ENCODE measurements around the gene PTPN12.

PTPN12 gene

GRCh38 chr7:77565917-77566316 is 28.8 kb downstream of the PTPN12 start:
- H3K4me3 ChIP-seq (ENCODE audit: low read depth, low read length), result no peak overlapping the region
- no peak for DNase-seq (ENCODE audit: low read depth)
- TF ChIP-seq CTCF (IDR thresholded peaks at IDR 0.05; ENCODE audit: low read depth, low read length, missing control alignments), result no peak

GRCh38 chr7:77566421-77566820 is 29.3 kb downstream of the PTPN12 start:
- no peak for TF ChIP-seq CTCF (IDR thresholded peaks at IDR 0.05; ENCODE audit: low read depth, low read length, missing control alignments)
- H3K4me3 ChIP-seq (ENCODE audit: low read depth, low read length), result no peak overlapping the region
- no peak for DNase-seq (ENCODE audit: low read depth)

GRCh38 chr7:77569514-77570232 is 32.6 kb downstream of the PTPN12 start:
- DNase-seq (ENCODE audit: low read depth), result no peak
- TF ChIP-seq CTCF (IDR thresholded peaks at IDR 0.05; ENCODE audit: low read depth, low read length, missing control alignments), result no peak
- H3K4me3 ChIP-seq (ENCODE audit: low read depth, low read length), result no peak overlapping the region

GRCh38 chr7:77570330-77571011 is 33.4 kb downstream of the PTPN12 start:
- DNase-seq (ENCODE audit: low read depth), result no peak
- TF ChIP-seq CTCF (IDR thresholded peaks at IDR 0.05; ENCODE audit: low read depth, low read length, missing control alignments), result no peak

GRCh38 chr7:77571801-77572200 is 34.7 kb downstream of the PTPN12 start:
- no peak for TF ChIP-seq CTCF (IDR thresholded peaks at IDR 0.05; ENCODE audit: low read depth, low read length, missing control alignments)
- DNase-seq (ENCODE audit: low read depth), result no peak
- H3K4me3 ChIP-seq (ENCODE audit: low read depth, low read length), result no peak overlapping the region

More at GRCh38 chr7:77570330-77571011, 33.4 kb downstream of the PTPN12 start:
- H3K4me3 ChIP-seq (ENCODE audit: low read depth, low read length), result no peak overlapping the region

- TF ChIP-seq CTCF (IDR thresholded peaks at IDR 0.05; ENCODE audit: low read depth, low read length, missing control alignments), result no peak
- DNase-seq (ENCODE audit: low read depth), result no peak
- H3K4me3 ChIP-seq (ENCODE audit: low read depth, low read length), result no peak overlapping the region
These were observed 38.1 kb downstream of the PTPN12 start for GRCh38 chr7:77575187-77575586.
